ENCODE data around the gene LHX1. TPM values are rescaled to one million over a fixed set of nuclear protein-coding genes. Genes with fewer than 3 reads are reported as not detected.

LHX1 gene
- total RNA-seq, result not detected in 2 replicates

- no peak for TF ChIP-seq CTCF (IDR thresholded peaks at IDR 0.05; ENCODE audit: extremely low read depth, low read depth, low read length)
- no peak within 1 kb of the TSS for H3K4me3 ChIP-seq (ENCODE audit: insufficient read depth, low read length)
- peaks cover 98% of the 10 kb centered on the region for H3K27me3 ChIP-seq (ENCODE audit: insufficient read depth, low read length)
- no peak within 1 kb of the TSS for H3K27ac ChIP-seq (ENCODE audit: low read depth, low read length)
- H4K20me1 ChIP-seq (ENCODE audit: insufficient read depth, low read length), result peaks cover 11% of the 10 kb centered on the region
- no peaks in the 10 kb centered on the region for H3K36me3 ChIP-seq (ENCODE audit: insufficient read depth, low read length)
- H3K79me2 ChIP-seq (ENCODE audit: insufficient read depth, low read length), result no peaks in the 10 kb centered on the region
- H3K4me1 ChIP-seq (ENCODE audit: insufficient read depth, low read length), result no peaks in the 10 kb centered on the region
- peak; percentile 73 for DNase-seq (ENCODE audit: insufficient read length, low spot score, missing footprints)
- no peaks in the 10 kb centered on the region for H3K9me3 ChIP-seq (ENCODE audit: low read depth, low read length)
- H3K4me2 ChIP-seq (ENCODE audit: insufficient read depth, low read length), result no peak within 1 kb of the TSS
- no peak within 1 kb of the TSS for H2AFZ ChIP-seq (ENCODE audit: low read length)
These were observed at the start of gene LHX1 for GRCh38 chr17:36937001-36937958. LHX1 (plus strand) TSS chr17:36937475; CDS start chr17:36938198, 723 bp downstream.

GRCh38 chr17:36888236-36888951 lies 48.9 kb upstream of the LHX1 start:
- no peak for DNase-seq (ENCODE audit: insufficient read length, low spot score, missing footprints)
- H3K79me2 ChIP-seq (ENCODE audit: insufficient read depth, low read length), result no peaks in the 10 kb centered on the region
- H3K36me3 ChIP-seq (ENCODE audit: insufficient read depth, low read length), result no peaks in the 10 kb centered on the region
- TF ChIP-seq CTCF (IDR thresholded peaks at IDR 0.05; ENCODE audit: extremely low read depth, low read depth, low read length), result no peak
- H3K27ac ChIP-seq (ENCODE audit: low read depth, low read length), result no peak overlapping the region
- no peaks in the 10 kb centered on the region for H3K9me3 ChIP-seq (ENCODE audit: low read depth, low read length)
- no peaks in the 10 kb centered on the region for H4K20me1 ChIP-seq (ENCODE audit: insufficient read depth, low read length)
- no peak overlapping the region for H2AFZ ChIP-seq (ENCODE audit: low read length)
- no peaks in the 10 kb centered on the region for H3K4me1 ChIP-seq (ENCODE audit: insufficient read depth, low read length)
- no peak overlapping the region for H3K4me3 ChIP-seq (ENCODE audit: insufficient read depth, low read length)
- H3K27me3 ChIP-seq (ENCODE audit: insufficient read depth, low read length), result peaks cover 37% of the 10 kb centered on the region
- H3K4me2 ChIP-seq (ENCODE audit: insufficient read depth, low read length), result no peak overlapping the region

GRCh38 chr17:36889770-36890349 lies 47.4 kb upstream of the LHX1 start:
- no peak overlapping the region for H3K27ac ChIP-seq (ENCODE audit: low read depth, low read length)
- H3K36me3 ChIP-seq (ENCODE audit: insufficient read depth, low read length), result no peaks in the 10 kb centered on the region
- no peaks in the 10 kb centered on the region for H3K79me2 ChIP-seq (ENCODE audit: insufficient read depth, low read length)
- TF ChIP-seq CTCF (IDR thresholded peaks at IDR 0.05; ENCODE audit: extremely low read depth, low read depth, low read length), result no peak
- H3K4me2 ChIP-seq (ENCODE audit: insufficient read depth, low read length), result no peak overlapping the region
- H4K20me1 ChIP-seq (ENCODE audit: insufficient read depth, low read length), result no peaks in the 10 kb centered on the region
- no peak overlapping the region for H3K4me3 ChIP-seq (ENCODE audit: insufficient read depth, low read length)
- no peaks in the 10 kb centered on the region for H3K4me1 ChIP-seq (ENCODE audit: insufficient read depth, low read length)
- H3K9me3 ChIP-seq (ENCODE audit: low read depth, low read length), result no peaks in the 10 kb centered on the region
- H3K27me3 ChIP-seq (ENCODE audit: insufficient read depth, low read length), result peaks cover 31% of the 10 kb centered on the region
- no peak for DNase-seq (ENCODE audit: insufficient read length, low spot score, missing footprints)
- H2AFZ ChIP-seq (ENCODE audit: low read length), result no peak overlapping the region

Measured in osteoblast (primary cell).